Skeletal muscle satellite cell (primary cell): ENCODE data around the gene SPINK6. TPM values are rescaled to one million over a fixed set of nuclear protein-coding genes. Genes with fewer than 3 reads are reported as not detected.

Experiments
- H3K27me3 ChIP-seq: 2 replicates; pipeline ENCODE4 v1.7.0; 2013; ENCODE audit warnings: low read length; ENCODE audit not compliant: control insufficient read depth, insufficient read depth
- H3K36me3 ChIP-seq: 2 replicates; pipeline ENCODE4 v1.7.0; 2013; ENCODE audit warnings: mild to moderate bottlenecking, control low read depth, low read length; ENCODE audit not compliant: insufficient read depth
- H3K4me1 ChIP-seq: 2 replicates; pipeline ENCODE4 v1.7.0; 2013; ENCODE audit warnings: low read length; ENCODE audit not compliant: control insufficient read depth, insufficient read depth
- H3K4me2 ChIP-seq: 2 replicates; pipeline ENCODE4 v1.7.0; 2013; ENCODE audit warnings: mild to moderate bottlenecking, low read length
- H3K4me3 ChIP-seq: 2 replicates; pipeline ENCODE4 v1.7.0; 2013; ENCODE audit warnings: low read length
- H3K9ac ChIP-seq: 2 replicates; pipeline ENCODE4 v1.7.0; 2013; ENCODE audit warnings: mild to moderate bottlenecking, low read depth, low read length, moderate library complexity
- H3K9me3 ChIP-seq: replicated peaks from 2 replicates; pipeline ENCODE4 v1.7.0; 2013; ENCODE audit warnings: mild to moderate bottlenecking, control low read depth, low read length
- total RNA-seq: library from RNA; depleted of rRNA; stranded (reverse); fragments of >200 nt; gene quantifications from 2 replicates; pipeline ENCODE4 v1.2.3, GENCODE V29; 2012; rRNA removed

The SPINK6 gene, protein sequence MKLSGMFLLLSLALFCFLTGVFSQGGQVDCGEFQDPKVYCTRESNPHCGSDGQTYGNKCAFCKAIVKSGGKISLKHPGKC
- total RNA-seq, result not detected in 2 replicates

DNA sequence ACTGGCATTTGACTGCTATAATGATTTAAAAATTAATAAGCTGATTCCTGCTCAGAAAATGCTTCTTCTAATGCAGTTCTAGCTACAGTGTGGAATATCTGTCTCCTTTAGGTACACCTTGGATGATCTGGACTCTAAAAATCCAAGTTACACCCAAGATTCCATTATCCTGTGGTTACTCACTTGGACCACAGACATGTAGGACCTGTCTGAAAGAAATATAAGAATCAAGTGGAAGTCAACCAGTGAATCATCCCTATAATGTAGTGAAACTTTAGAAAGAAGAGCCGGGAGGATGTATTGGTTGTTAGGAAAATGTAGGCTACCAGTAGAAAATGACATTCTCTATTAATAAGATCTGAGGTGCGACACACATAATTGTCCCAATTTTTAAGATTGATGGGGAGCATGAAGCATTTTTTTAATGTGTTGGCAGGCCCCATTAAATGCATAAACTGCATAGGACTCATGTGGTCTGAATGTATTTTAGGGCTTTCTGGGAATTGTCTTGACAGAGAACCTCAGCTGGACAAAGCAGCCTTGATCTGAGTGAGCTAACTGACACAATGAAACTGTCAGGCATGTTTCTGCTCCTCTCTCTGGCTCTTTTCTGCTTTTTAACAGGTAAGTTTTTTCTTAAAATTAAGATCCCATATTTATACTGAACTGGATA, at the start of gene SPINK6:
TSS of gene SPINK6 (plus strand) at position 512 of the 673 bp plus-strand sequence. CDS start at position 567, 55 bp downstream.
- no peak within 1 kb of the TSS for H3K4me3 ChIP-seq
- H3K9me3 ChIP-seq, result no peaks in the 10 kb centered on the region
- H3K27me3 ChIP-seq, result no peaks in the 10 kb centered on the region
- H3K4me1 ChIP-seq, result no peaks in the 10 kb centered on the region
- no peaks in the 10 kb centered on the region for H3K36me3 ChIP-seq
- H3K4me2 ChIP-seq, result no peak within 1 kb of the TSS
- H3K9ac ChIP-seq, result no peak within 1 kb of the TSS

DNA sequence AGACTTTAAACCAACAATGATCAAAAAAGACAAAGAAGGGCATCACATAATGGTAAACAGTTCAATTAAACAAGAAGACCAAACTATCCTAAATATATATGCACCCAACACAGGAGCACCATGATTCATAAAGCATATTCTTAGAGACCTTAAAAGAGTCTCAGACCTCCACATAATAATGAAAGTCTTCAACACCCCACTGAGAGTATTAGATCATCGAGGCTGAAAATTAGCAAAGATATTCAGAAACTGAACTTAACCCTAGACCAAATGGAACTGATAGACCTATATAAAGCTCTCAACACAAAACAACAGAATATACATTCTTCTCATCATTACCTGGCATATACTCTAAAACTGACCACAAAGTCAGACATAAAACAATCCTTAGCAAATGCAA, 46.2 kb upstream of the SPINK6 start:
- Histone ChIP-seq H3K36me3 (no peaks in the 10 kb centered on the region), H3K9ac (no peak overlapping the region), H3K4me2 (no peak overlapping the region)

DNA sequence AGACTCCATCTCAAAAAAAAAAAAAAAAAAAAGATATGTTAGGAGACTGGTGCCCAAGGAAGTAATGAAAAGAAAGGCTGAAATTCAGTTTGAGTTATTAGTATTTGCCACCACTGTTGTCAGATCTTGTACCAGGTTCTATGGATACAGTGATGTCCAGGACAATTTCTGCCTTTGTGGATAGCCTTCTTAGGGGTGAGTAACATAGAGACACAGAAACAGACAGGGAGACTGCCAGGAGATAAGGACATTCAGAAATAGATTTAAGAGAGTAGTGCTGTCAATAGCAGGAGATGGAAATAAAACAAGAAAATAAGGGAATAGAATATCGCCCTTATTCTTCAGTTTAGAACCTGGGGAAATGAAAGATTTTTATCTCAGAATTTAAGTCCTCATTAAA, 40.8 kb upstream of the SPINK6 start:
- H3K27me3 ChIP-seq, result no peaks in the 10 kb centered on the region
- no peaks in the 10 kb centered on the region for H3K36me3 ChIP-seq
- no peak overlapping the region for H3K4me2 ChIP-seq
- H3K9me3 ChIP-seq, result no peaks in the 10 kb centered on the region
- H3K9ac ChIP-seq, result no peak overlapping the region
- H3K4me3 ChIP-seq, result no peak overlapping the region
- no peaks in the 10 kb centered on the region for H3K4me1 ChIP-seq

More for the DNA sequence above, 46.2 kb upstream of the SPINK6 start:
- no peak overlapping the region for H3K4me3 ChIP-seq
- H3K27me3 ChIP-seq, result no peaks in the 10 kb centered on the region
- no peaks in the 10 kb centered on the region for H3K9me3 ChIP-seq
- H3K4me1 ChIP-seq, result no peaks in the 10 kb centered on the region

DNA sequence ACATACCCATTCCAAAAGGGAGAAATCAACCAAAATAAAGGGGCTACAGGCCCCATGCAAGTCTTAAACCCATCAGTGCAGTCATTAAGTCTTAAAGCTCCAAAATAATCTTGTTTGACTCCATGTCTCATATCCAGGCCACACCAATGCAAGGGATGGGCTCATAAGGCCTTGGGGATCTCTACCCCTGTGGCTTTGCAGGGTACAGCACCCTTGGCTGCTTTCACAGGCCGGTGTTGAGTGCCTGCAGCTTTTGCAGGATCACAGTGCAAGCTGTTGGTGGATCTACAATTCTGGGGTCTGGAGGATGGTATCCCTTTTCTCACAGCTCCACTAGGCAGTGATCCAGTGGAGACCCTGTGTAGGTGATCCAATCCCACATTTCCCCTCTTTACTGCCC, 39.5 kb upstream of the SPINK6 start:
- Histone ChIP-seq H3K9me3 (no peaks in the 10 kb centered on the region), H3K4me3 (no peak overlapping the region), H3K9ac (no peak overlapping the region), H3K4me2 (no peak overlapping the region), H3K4me1 (no peaks in the 10 kb centered on the region), H3K36me3 (no peaks in the 10 kb centered on the region), H3K27me3 (no peaks in the 10 kb centered on the region)

DNA sequence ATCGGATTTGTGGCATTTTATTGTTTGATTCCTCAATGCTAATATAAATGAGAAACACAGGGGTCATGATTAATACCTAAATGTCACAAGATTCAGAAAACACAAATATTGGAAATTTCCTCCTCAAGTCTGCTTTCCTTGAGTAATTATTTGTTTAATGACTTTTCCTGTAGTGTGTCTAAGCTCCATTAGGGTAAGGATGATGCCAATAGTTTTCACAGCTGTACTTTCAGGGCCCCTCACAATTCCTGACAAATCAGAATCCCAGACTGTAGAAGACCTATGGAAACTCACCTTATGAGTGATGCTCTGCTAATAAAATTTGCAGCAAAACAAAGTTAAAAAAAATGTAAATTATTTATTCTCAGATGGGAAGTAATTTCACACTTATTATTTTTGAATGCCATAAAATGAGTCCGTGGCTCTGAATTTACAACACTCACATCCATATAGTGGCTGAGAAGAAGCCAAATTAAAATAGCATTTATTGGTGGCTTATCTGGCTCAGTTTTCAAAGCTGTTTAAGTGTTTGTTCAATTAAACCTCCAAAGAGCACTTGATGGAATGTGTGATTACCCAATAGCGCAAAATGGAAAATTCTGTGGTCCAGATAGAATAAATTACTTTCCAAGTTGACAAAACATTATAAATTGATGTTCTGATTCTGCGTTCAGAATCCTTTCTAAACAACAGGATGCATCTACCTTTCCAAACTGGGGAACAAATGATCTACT, 36.1 kb upstream of the SPINK6 start:
- H3K27me3 ChIP-seq, result no peaks in the 10 kb centered on the region
- H3K36me3 ChIP-seq, result no peaks in the 10 kb centered on the region
- H3K9ac ChIP-seq, result no peak overlapping the region
- H3K4me1 ChIP-seq, result no peaks in the 10 kb centered on the region
- H3K9me3 ChIP-seq, result no peaks in the 10 kb centered on the region
- no peak overlapping the region for H3K4me2 ChIP-seq
- no peak overlapping the region for H3K4me3 ChIP-seq

DNA sequence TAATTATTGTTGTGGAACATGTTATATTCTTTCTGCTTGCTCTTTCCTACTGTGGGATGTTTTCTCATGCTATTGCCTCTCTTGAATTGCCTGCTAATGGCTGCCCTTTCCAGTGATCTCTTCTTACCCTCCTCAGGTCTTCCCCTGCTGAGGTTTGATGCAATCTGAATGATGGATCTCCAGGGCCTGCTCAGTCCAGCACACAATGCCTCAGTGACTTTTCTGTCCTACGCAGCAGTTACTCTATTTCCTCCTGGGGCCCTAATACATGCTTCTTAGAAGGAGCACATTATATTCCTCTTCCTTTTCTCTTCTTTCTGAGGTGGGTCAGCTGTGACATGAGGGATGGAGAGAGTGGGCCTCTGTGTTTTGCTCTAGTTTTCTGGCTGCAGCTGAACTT, 34.6 kb upstream of the SPINK6 start, which contains the start of gene SPINK14:
TSS of gene SPINK14 (plus strand) at position 301 of the 400 bp plus-strand sequence. CDS start 1,187 bp downstream, outside the sequence.
- no peaks in the 10 kb centered on the region for H3K4me1 ChIP-seq
- H3K36me3 ChIP-seq, result no peaks in the 10 kb centered on the region
- no peak within 1 kb of the TSS for H3K9ac ChIP-seq
- no peaks in the 10 kb centered on the region for H3K9me3 ChIP-seq
- no peak within 1 kb of the TSS for H3K4me2 ChIP-seq
- no peak within 1 kb of the TSS for H3K4me3 ChIP-seq
- H3K27me3 ChIP-seq, result peaks cover 5% of the 10 kb centered on the region

DNA sequence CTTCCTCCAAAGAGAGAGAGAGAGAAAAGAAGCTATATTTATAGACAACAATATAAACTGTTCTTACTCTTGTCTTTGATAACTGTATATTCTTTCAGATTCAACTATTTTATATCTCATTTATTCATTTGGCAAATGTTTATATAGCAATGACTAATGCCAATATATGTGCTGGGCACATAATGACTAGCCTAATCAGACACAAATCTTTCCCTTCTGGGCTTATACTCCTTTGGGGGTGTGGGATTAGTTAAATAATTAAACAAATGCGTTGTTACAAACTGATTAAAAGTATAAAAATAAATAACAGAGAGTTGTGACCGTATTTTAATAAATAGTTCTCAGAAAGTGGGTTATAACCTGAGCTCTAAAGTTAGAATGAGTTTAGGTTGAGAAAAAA, 30.5 kb upstream of the SPINK6 start:
- no peaks in the 10 kb centered on the region for H3K4me1 ChIP-seq
- peaks cover 19% of the 10 kb centered on the region for H3K27me3 ChIP-seq
- no peak overlapping the region for H3K4me3 ChIP-seq
- no peaks in the 10 kb centered on the region for H3K9me3 ChIP-seq
- no peaks in the 10 kb centered on the region for H3K36me3 ChIP-seq
- no peak overlapping the region for H3K4me2 ChIP-seq
- no peak overlapping the region for H3K9ac ChIP-seq

DNA sequence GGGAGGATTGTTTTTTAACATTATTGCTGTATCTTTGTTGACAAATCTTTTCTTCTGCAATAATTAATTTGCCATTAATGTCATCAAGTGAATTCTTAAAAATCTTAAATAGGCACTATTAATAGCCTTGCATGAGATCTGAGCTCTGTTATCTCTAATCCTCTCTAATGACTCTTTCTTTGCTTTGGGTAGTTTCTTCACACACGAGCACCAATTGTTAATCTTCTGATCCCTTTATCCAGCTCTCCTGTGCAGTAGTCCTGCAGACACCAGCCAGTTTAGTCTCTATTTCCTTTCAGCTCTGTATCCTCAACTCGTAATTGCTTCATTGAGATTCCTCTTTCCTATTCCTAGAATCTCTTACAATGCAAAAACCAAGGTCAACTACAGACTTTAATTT, 26.4 kb upstream of the SPINK6 start:
- no peaks in the 10 kb centered on the region for H3K36me3 ChIP-seq
- no peak overlapping the region for H3K9ac ChIP-seq
- no peaks in the 10 kb centered on the region for H3K9me3 ChIP-seq
- H3K4me2 ChIP-seq, result no peak overlapping the region
- H3K4me3 ChIP-seq, result no peak overlapping the region
- H3K27me3 ChIP-seq, result peaks cover 19% of the 10 kb centered on the region
- no peaks in the 10 kb centered on the region for H3K4me1 ChIP-seq

DNA sequence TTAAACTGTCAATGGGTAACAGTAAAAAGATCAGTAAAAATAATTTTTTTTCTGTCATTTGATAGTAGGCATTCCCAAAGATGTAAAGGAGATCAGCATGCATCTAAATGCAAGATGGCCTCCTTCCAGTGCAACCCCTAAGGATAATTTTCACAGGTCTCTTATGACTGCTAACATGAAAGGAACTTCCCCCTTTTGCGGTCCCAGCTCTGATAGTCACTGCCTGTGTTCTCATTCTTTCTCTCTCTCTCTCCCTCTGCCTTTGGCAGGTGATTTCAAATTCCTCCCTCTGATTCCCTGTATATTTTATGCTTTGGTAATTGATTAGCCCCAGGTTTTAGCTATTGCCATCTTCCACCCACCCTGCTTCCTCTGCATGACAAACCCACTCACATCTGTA, 25.6 kb upstream of the SPINK6 start:
- H3K9me3 ChIP-seq, result no peaks in the 10 kb centered on the region
- no peak overlapping the region for H3K4me2 ChIP-seq
- no peaks in the 10 kb centered on the region for H3K4me1 ChIP-seq
- no peak overlapping the region for H3K9ac ChIP-seq
- no peaks in the 10 kb centered on the region for H3K36me3 ChIP-seq
- H3K27me3 ChIP-seq, result peaks cover 19% of the 10 kb centered on the region
- H3K4me3 ChIP-seq, result no peak overlapping the region

DNA sequence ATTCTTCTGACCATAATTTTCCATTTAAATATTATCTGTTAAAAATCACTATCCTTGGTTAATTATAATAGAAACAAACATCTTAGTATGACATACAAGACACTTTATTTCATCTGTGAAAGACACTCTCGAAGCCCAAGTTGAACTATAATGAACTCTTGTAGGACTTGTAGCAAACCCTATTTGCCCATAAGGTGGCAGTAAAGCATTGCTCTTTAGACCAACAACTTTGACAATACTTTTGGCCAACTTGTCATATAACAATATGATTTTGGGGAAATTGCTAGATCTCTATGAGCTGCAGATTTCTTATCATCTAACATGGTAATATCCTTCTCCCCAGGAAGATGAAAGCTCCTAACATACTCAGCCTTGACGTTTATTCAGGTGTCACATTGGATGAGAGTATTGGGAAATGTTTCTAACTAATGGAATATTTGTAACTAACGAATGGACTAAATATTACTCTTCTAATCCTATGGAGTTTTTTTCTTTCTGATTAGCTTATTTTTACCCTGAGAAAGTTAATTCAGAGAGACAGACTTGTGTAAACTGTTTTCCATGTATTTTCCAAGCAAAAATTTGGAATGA, 23.5 kb upstream of the SPINK6 start:
- Histone ChIP-seq H3K9me3 (no peaks in the 10 kb centered on the region), H3K4me3 (no peak overlapping the region), H3K36me3 (no peaks in the 10 kb centered on the region), H3K4me2 (no peak overlapping the region), H3K9ac (no peak overlapping the region), H3K4me1 (no peaks in the 10 kb centered on the region), H3K27me3 (peaks cover 14% of the 10 kb centered on the region)

DNA sequence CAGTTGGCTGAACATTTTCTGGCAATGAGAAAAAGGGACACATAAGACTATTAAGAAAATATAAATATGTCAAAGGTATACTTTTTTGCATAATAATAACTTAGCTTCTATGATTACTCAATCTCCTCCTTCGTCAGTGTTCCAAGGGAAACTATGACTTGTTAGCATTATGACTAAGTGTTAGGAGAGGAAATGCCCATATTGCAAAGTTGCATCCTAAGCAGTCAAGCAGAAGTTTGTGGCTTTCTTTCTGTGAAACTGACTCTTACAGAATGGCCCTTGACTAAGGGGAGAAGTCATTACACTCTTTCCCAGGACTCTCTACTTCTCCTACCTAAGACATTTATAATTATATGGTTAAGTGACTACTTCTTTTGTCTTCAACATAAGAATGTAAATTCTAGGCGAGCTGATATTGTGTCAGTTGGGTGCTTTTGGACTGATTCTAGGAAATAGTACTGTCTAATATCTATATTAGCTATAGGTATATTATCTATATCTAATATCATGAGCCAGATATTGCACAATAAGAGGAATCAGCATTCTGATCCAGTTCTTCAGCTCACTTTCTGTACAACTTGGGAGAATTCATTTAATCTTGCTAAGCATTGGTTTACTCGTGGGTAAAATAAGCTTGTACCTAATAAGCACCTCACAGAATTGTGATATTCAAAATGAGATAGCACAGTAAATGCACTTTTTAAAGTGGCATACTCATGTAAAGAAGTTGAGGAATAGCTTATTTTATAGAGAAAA, 16.4 kb upstream of the SPINK6 start:
- Histone ChIP-seq H3K36me3 (no peaks in the 10 kb centered on the region), H3K27me3 (no peaks in the 10 kb centered on the region), H3K9me3 (no peaks in the 10 kb centered on the region), H3K4me3 (no peak overlapping the region), H3K4me2 (no peak overlapping the region), H3K9ac (no peak overlapping the region), H3K4me1 (peaks cover 4% of the 10 kb centered on the region)
